CD4-positive, alpha-beta T cell treated with Interleukin-4 for 1 hour (primary cell): ENCODE data around the gene SSBP4.
A peak's percentile ranks its signal among the peaks of the same experiment; 100 is the strongest.

Source experiments
- DNase-seq, 2 donors: peaks; one replicate each; pipeline ENCODE4 v3.0.0-alpha.2; 2020 to 2022

The SSBP4 gene

GRCh38 chr19:18422530-18423191 is 3.5 kb downstream of the SSBP4 start:
- peak in 1 of 2 donors; percentile 54 for DNase-seq

- DNase-seq: no peak
These were observed 4.2 kb downstream of the SSBP4 start for GRCh38 chr19:18423258-18424020.

GRCh38 chr19:18424122-18424889 is 5.1 kb downstream of the SSBP4 start:
- DNase-seq: no peak

GRCh38 chr19:18424890-18425514 is 5.8 kb downstream of the SSBP4 start:
- no peak for DNase-seq

GRCh38 chr19:18425515-18426415 is 6.6 kb downstream of the SSBP4 start:
- no peak for DNase-seq

- no peak for DNase-seq
These were observed 7.2 kb downstream of the SSBP4 start for GRCh38 chr19:18426416-18426767.

GRCh38 chr19:18427080-18427742 is 8.0 kb downstream of the SSBP4 start:
- DNase-seq: no peak

GRCh38 chr19:18427743-18428113 is 8.5 kb downstream of the SSBP4 start:
- DNase-seq: no peak

- DNase-seq: no peak
These were observed 9.1 kb downstream of the SSBP4 start for GRCh38 chr19:18428173-18428786.

- DNase-seq: peak; percentile 91
These were observed 9.8 kb downstream of the SSBP4 start for GRCh38 chr19:18428787-18429674.

GRCh38 chr19:18429717-18430416 is 10.7 kb downstream of the SSBP4 start:
- peak in 1 of 2 donors; percentile 46 for DNase-seq

GRCh38 chr19:18430417-18431144 is 11.4 kb downstream of the SSBP4 start:
- no peak for DNase-seq

GRCh38 chr19:18431351-18432197 is 12.4 kb downstream of the SSBP4 start:
- DNase-seq: no peak

- DNase-seq: no peak
These were observed 13.2 kb downstream of the SSBP4 start for GRCh38 chr19:18432275-18433014.

GRCh38 chr19:18433015-18433691 is 14.0 kb downstream of the SSBP4 start:
- peak in 1 of 2 donors; percentile 66 for DNase-seq

- DNase-seq: no peak
These were observed 14.7 kb downstream of the SSBP4 start for GRCh38 chr19:18433735-18434398.
